HEK293 (cell line): ENCODE data around the gene MYH14.
A peak's percentile ranks its signal among the peaks of the same experiment; 100 is the strongest.
"Not testable (repeated sequence)": the region's sequence is repeated elsewhere in the genome, so short reads cannot be mapped to it uniquely, and the experiment has no call there.

Source experiments
- CTCF ChIA-PET: fragments of 350-600 bp; formaldehyde crosslinking; extraction: SDS; loops from one replicate; lab custom pipeline; 2021; ENCODE audit warnings: antibody characterized with exemption; lab: Yijun Ruan, JAX
- POLR2A ChIA-PET: fragments of 300-600 bp; formaldehyde crosslinking; extraction: SDS; loops from one replicate; lab custom pipeline; 2020; ENCODE audit warnings: antibody characterized with exemption, inconsistent platforms; lab: Yijun Ruan, JAX
- H3K27ac ChIP-seq: fragments of 200-500 bp; sonication (Bioruptor generic); 2 replicates; pipeline ENCODE4 v1.5.1; 2014; ENCODE audit warnings: low read depth, low read length, control low read depth, inconsistent platforms; ENCODE audit errors: extremely low read depth
- H3K36me3 ChIP-seq, 2 experiments: fragments of 200-500 bp in 1 of 2; sonication (Bioruptor generic) in 1 of 2; 1 replicate in 1 of 2; 2 replicates in 1 of 2; pipeline ENCODE4 v1.5.1; 2014 to 2017; ENCODE audit warnings: inconsistent platforms in 2 of 2, low read length in 2 of 2; ENCODE audit not compliant: control insufficient read depth in 2 of 2, insufficient read depth in 1 of 2
- H3K4me1 ChIP-seq: fragments of 200-500 bp; sonication (Bioruptor generic); 2 replicates; pipeline ENCODE4 v1.5.1; 2014; ENCODE audit warnings: mild to moderate bottlenecking, low read length, inconsistent platforms; ENCODE audit not compliant: control insufficient read depth, insufficient read depth
- H3K4me3 ChIP-seq: 2 replicates; pipeline ENCODE4 v1.5.1; 2011; ENCODE audit warnings: low read depth, mild to moderate bottlenecking, control low read depth, low read length, moderate library complexity
- H3K9me3 ChIP-seq: fragments of 200-500 bp; sonication (Bioruptor generic); 2 replicates; pipeline ENCODE4 v1.5.1; 2014; ENCODE audit warnings: low read depth, low read length, inconsistent platforms; ENCODE audit not compliant: control insufficient read depth, insufficient read depth
- ATF2 ChIP-seq: fragments of 450-650 bp; formaldehyde crosslinking; IDR thresholded peaks from 2 replicates; pipeline ENCODE4 v1.5.1; 2016; ENCODE audit warnings: missing biosample characterization, missing genetic modification characterization, low read depth
- EGR2 ChIP-seq: fragments of 450-650 bp; formaldehyde crosslinking; IDR thresholded peaks from 2 replicates; pipeline ENCODE4 v1.5.1; 2016; ENCODE audit warnings: low read depth, missing biosample characterization, missing genetic modification characterization
- GLI2 ChIP-seq: fragments of 450-650 bp; formaldehyde crosslinking; IDR thresholded peaks from 2 replicates; pipeline ENCODE4; 2017; ENCODE audit warnings: missing biosample characterization, missing genetic modification characterization, low read depth, borderline replicate concordance
- GLIS1 ChIP-seq: fragments of 450-650 bp; formaldehyde crosslinking; IDR thresholded peaks from 2 replicates; pipeline ENCODE4 v1.5.1; 2016; ENCODE audit warnings: missing biosample characterization, missing genetic modification characterization
- KLF16 ChIP-seq: fragments of 450-650 bp; formaldehyde crosslinking; IDR thresholded peaks from 2 replicates; pipeline ENCODE4 v1.5.1; 2017; ENCODE audit warnings: missing biosample characterization, missing genetic modification characterization
- KLF7 ChIP-seq: fragments of 450-650 bp; formaldehyde crosslinking; IDR thresholded peaks from 2 replicates; pipeline ENCODE4 v1.5.1; 2016; ENCODE audit warnings: missing biosample characterization, missing genetic modification characterization, borderline replicate concordance
- KLF8 ChIP-seq: fragments of 450-650 bp; formaldehyde crosslinking; IDR thresholded peaks from 2 replicates; pipeline ENCODE4 v1.5.1; 2016; ENCODE audit warnings: missing biosample characterization, missing genetic modification characterization
- PRDM1 ChIP-seq: fragments of 450-650 bp; formaldehyde crosslinking; IDR thresholded peaks from 2 replicates; pipeline ENCODE4; 2016; ENCODE audit warnings: missing biosample characterization, missing genetic modification characterization
- SP7 ChIP-seq: fragments of 450-650 bp; formaldehyde crosslinking; IDR thresholded peaks from 2 replicates; pipeline ENCODE4 v1.5.1; 2016; ENCODE audit warnings: missing biosample characterization, missing genetic modification characterization
- ZBTB1 ChIP-seq: fragments of 450-650 bp; formaldehyde crosslinking; IDR thresholded peaks from 2 replicates; pipeline ENCODE4 v1.5.1; 2016; ENCODE audit warnings: missing biosample characterization, missing genetic modification characterization
- ZBTB17 ChIP-seq: fragments of 450-650 bp; formaldehyde crosslinking; IDR thresholded peaks from 2 replicates; pipeline ENCODE4 v1.5.1; 2016; ENCODE audit warnings: missing biosample characterization, missing genetic modification characterization
- ZBTB26 ChIP-seq: fragments of 450-650 bp; formaldehyde crosslinking; optimal IDR thresholded peaks from 2 replicates; pipeline ENCODE3; 2016; ENCODE audit warnings: missing biosample characterization, mild to moderate bottlenecking, missing genetic modification characterization
- ZBTB44 ChIP-seq: fragments of 450-650 bp; IDR thresholded peaks from 2 replicates; pipeline ENCODE4 v1.5.1; 2018; ENCODE audit warnings: missing biosample characterization, mild to moderate bottlenecking, missing genetic modification characterization
- ZNF121 ChIP-seq: fragments of 450-650 bp; formaldehyde crosslinking; IDR thresholded peaks from 2 replicates; pipeline ENCODE4 v1.5.1; 2016; ENCODE audit warnings: missing biosample characterization, missing genetic modification characterization
- ZNF239 ChIP-seq: fragments of 450-650 bp; formaldehyde crosslinking; IDR thresholded peaks from 2 replicates; pipeline ENCODE4 v1.5.1; 2016; ENCODE audit warnings: missing biosample characterization, missing genetic modification characterization
- ZNF341 ChIP-seq: fragments of 450-650 bp; formaldehyde crosslinking; IDR thresholded peaks from 2 replicates; pipeline ENCODE4; 2016; ENCODE audit warnings: low read depth, missing biosample characterization, missing genetic modification characterization
- ZNF366 ChIP-seq: fragments of 450-650 bp; formaldehyde crosslinking; conservative IDR thresholded peaks from 2 replicates; pipeline ENCODE4 v1.5.1; 2016; ENCODE audit warnings: missing biosample characterization, missing genetic modification characterization
- ZNF449 ChIP-seq: fragments of 450-650 bp; formaldehyde crosslinking; IDR thresholded peaks from 2 replicates; pipeline ENCODE4 v1.5.1; 2017; ENCODE audit warnings: missing biosample characterization, mild to moderate bottlenecking, missing genetic modification characterization, moderate library complexity
- ZNF514 ChIP-seq: fragments of 450-650 bp; formaldehyde crosslinking; IDR thresholded peaks from 2 replicates; pipeline ENCODE4 v1.5.1; 2016; ENCODE audit warnings: missing biosample characterization, missing genetic modification characterization
- ZNF530 ChIP-seq: fragments of 450-650 bp; formaldehyde crosslinking; IDR thresholded peaks from 2 replicates; pipeline ENCODE4 v1.5.1; 2016; ENCODE audit warnings: low read depth, missing biosample characterization, missing genetic modification characterization
- ZNF571 ChIP-seq: fragments of 450-650 bp; formaldehyde crosslinking; IDR thresholded peaks from 2 replicates; pipeline ENCODE4 v1.5.0; 2017; ENCODE audit warnings: missing biosample characterization, missing genetic modification characterization
- ZNF692 ChIP-seq: fragments of 450-650 bp; formaldehyde crosslinking; IDR thresholded peaks from 2 replicates; pipeline ENCODE4 v1.5.1; 2016; ENCODE audit warnings: missing biosample characterization, missing genetic modification characterization
- ZNF701 ChIP-seq: fragments of 450-650 bp; formaldehyde crosslinking; IDR thresholded peaks from 2 replicates; pipeline ENCODE4 v1.5.1; 2016; ENCODE audit warnings: missing biosample characterization, missing genetic modification characterization
- TF ChIP-seq, protein P1 (sequence below): fragments of 450-650 bp; formaldehyde crosslinking; IDR thresholded peaks from 2 replicates; pipeline ENCODE4 v1.5.1; 2016; ENCODE audit warnings: missing biosample characterization, missing genetic modification characterization
- TF ChIP-seq, protein P2 (sequence below): fragments of 450-650 bp; formaldehyde crosslinking; IDR thresholded peaks from 2 replicates; pipeline ENCODE4 v1.5.1; 2016; ENCODE audit warnings: missing biosample characterization, missing genetic modification characterization

The MYH14 gene

DNA sequence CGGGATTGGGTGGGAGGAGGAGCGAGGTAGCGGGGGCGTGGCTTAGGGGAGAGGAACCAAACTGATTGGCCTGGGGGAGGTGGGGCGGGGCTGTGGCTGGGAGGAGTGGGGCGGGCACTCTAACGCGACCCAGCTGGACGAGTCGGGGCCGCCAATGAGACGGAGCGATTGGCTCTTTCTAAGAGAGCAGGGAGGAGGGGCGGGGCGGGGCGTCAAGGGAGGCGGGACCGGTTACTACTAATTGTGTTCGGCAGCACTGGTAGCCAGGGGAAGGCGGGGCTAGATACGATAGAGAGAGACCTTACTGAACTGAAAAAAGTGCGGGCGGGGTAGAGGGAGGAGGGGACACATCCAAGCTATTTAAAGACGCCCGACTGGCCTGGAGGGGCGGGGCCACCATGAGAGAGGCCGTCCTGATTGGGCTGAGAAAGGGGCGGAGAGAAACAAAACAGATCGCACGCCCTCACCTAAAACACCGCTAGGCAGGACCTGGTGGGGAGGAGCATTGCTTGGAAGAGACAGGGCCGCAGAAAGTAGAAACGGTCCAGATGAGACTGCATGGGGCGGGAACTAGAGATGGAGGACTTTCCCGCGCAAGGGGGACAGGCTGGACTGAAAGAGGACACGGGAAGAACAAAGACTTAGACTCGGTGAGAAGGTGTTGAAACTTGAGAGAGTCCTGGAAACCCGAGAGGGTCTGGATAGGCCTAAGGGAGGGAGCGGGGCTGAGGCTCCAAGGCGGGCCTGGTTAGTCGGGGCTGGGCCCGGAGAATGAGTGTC is 125.9 kb downstream of the MYH14 start, which contains the start of gene KCNC3 (continued):
- TF ChIP-seq ATF2 (tag by site-specific recombination): no peak
- no peak for TF ChIP-seq ZNF239 (tag by site-specific recombination)
- TF ChIP-seq KLF16: peak; percentile 68; the same call in 1 of the 2 replicates
- no peak for TF ChIP-seq GLI2 (tag by site-specific recombination)
- TF ChIP-seq, protein P1, sequence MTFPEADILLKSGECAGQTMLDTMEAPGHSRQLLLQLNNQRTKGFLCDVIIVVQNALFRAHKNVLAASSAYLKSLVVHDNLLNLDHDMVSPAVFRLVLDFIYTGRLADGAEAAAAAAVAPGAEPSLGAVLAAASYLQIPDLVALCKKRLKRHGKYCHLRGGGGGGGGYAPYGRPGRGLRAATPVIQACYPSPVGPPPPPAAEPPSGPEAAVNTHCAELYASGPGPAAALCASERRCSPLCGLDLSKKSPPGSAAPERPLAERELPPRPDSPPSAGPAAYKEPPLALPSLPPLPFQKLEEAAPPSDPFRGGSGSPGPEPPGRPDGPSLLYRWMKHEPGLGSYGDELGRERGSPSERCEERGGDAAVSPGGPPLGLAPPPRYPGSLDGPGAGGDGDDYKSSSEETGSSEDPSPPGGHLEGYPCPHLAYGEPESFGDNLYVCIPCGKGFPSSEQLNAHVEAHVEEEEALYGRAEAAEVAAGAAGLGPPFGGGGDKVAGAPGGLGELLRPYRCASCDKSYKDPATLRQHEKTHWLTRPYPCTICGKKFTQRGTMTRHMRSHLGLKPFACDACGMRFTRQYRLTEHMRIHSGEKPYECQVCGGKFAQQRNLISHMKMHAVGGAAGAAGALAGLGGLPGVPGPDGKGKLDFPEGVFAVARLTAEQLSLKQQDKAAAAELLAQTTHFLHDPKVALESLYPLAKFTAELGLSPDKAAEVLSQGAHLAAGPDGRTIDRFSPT (tag by site-specific recombination): no peak
- TF ChIP-seq ZBTB17: peak; percentile 81
- no peak for TF ChIP-seq ZNF514
- TF ChIP-seq GLIS1 (tag by site-specific recombination): 0 out of 2 replicates have a peak, but pooled peaks have one; percentile 26
- TF ChIP-seq KLF8 (tag by site-specific recombination): peak; percentile 88
- peak; percentile 77 for TF ChIP-seq ZNF366 (tag by site-specific recombination)
- TF ChIP-seq ZBTB1 (tag by site-specific recombination): no peak
- peak; percentile 6; the same call in 1 of the 2 replicates for TF ChIP-seq ZNF530 (tag by site-specific recombination)
- TF ChIP-seq KLF7: no peak
- peak; percentile 37; the same call in 1 of the 2 replicates for TF ChIP-seq ZNF692 (tag by site-specific recombination)
- TF ChIP-seq ZNF341 (tag by site-specific recombination): peak; percentile 95
- no peak for TF ChIP-seq ZNF701 (tag by site-specific recombination)
- peak; percentile 60 for TF ChIP-seq SP7 (tag by site-specific recombination)
- no peak for TF ChIP-seq ZNF571 (tag by site-specific recombination)
- TF ChIP-seq ZBTB44 (tag by site-specific recombination): no peak

GRCh38 chr19:50329926-50330294 is 126.5 kb downstream of the MYH14 start:
- peak overlapping the region; percentile 66; the same call in 1 of the 2 replicates for H3K27ac ChIP-seq
- not testable (repeated sequence) for H3K4me3 ChIP-seq, H3K36me3 ChIP-seq, H3K9me3 ChIP-seq
- ChIA-PET POLR2A (interaction anchor here (0.5 to 2.7 kb wide), 7 partner anchors 14 to 334 kb away, joined by 3 to 9 read pairs (median 7); partner anchors contain the start of genes MYH14 and POLD1), CTCF (interaction anchor here (1.1 to 1.7 kb wide), 2 partner anchors 12 to 163 kb away, joined by 4 to 5 read pairs; no protein-coding TSS in a partner anchor)
- H3K4me1 ChIP-seq: peaks cover 16% of the 10 kb centered on the region
- TF ChIP-seq, protein P2, sequence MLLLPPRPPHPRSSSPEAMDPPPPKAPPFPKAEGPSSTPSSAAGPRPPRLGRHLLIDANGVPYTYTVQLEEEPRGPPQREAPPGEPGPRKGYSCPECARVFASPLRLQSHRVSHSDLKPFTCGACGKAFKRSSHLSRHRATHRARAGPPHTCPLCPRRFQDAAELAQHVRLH (tag by site-specific recombination): peak; percentile 53
- peak; percentile 28; the same call in 1 of the 2 replicates for TF ChIP-seq EGR2 (tag by site-specific recombination)
- TF ChIP-seq PRDM1 (tag by site-specific recombination): 0 out of 2 replicates have a peak, but pooled peaks have one; percentile 17
- TF ChIP-seq ZBTB26: peak; percentile 8
- 0 out of 2 replicates have a peak, but pooled peaks have one; percentile 61 for TF ChIP-seq ZNF121 (tag by site-specific recombination)
- TF ChIP-seq ZNF449 (tag by site-specific recombination): peak; percentile 87
